AG08396 (cell line): ENCODE measurements around the gene MFN2.
"Not testable (repeated sequence)": the region's sequence is repeated elsewhere in the genome, so short reads cannot be mapped to it uniquely, and the experiment has no call there.

Experiments
- DNase-seq: peaks from one replicate; pipeline ENCODE4 v3.0.0; 2012; ENCODE audit warnings: low spot score, mixed read lengths

The MFN2 gene

DNA sequence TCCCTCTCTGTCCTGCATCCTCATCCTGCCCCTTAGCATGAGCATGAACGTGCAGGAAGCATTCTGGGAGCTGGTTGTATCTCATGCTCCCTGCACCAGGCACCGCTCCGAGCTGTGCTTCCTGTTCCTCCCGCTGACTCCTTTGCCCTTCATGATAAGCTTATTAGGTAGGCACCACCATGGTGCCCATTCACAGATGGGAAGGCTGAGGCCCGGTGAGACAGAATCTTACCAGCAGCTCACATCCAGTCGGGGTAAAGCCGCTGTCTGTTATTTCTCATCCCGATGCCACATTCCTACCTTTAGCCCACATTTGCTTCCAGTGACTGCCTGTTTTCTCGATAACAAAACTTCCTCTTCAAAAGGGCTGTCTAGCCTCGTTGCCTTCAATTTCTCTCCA, 46.3 kb downstream of the MFN2 start:
- DNase-seq = no peak

DNA sequence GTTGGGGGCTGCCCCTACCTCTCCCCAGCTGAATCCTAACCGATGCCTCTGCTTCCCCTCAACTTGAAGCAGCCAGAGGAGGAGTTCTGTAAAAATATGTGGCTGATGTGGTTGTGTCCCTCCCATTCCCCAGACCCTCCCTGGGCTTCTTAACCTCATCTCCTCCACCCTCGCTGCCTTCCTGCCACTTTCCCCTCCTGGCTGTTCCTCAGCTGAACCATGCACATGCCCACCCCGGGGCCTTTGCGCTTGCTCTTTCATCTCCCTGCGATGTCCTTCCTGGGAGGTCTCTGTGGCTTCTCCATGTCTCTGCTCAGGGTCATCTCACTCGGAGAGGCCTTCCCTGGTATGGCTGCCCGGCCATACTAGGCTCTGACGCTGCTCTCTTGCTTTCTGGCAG, 48.0 kb downstream of the MFN2 start:
- DNase-seq = no peak

DNA sequence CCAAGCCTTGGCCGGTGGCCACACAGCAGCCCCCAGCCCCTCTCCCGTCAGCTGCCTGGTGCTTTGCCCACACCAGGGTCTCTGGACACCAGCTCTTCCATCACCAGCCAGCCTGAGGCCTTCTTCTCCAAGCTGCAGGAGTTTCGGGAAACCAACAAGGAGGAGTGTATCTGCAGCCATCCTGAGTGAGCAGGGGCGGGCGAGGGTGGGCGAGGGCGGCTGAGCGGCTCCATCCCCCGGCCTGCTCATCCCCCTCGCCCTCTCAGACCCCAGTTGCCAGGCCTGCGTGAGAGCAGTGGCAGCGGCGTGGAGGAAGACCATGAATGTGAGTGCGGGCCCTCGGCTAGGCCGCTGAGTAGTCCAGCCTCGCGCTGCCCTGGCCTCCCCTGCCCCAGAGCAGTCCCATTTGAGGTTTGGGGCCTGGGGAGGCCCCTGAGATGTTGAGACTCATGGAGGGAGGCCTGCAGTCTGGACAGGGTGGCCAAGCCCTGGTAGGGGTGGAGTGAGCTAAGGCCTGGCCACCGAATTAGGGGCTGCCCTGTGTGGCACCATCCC, 48.8 kb downstream of the MFN2 start:
- DNase-seq = no peak

DNA sequence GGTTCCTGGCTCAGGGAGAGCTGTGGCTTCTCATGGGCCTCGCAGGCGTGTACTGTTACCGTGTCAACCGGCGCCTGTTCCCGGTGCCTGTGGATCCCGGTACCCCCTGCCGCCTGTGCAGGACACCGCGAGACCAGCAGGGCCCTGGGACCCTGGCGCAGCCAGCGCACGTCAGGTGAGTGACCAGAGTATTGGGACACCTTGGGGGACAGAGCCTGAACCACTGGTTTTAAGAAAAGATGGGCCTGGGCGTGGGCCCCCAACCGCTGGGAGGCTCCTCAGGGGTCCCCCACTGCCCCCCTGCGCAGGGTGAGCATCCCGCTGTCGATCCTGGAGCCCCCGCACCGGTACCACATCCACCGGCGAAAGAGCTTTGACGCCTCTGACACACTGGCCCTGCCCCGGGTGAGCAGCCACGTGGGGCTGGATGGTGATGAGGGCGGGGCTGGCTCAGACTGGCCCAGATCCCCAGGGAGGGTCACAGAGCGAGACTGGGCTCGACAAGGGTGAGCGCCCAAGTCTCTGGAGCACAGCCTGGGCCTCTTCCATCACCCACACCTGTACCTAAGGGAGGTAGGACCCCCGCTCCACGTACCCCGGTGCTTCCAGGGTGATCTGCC, 49.6 kb downstream of the MFN2 start:
- no peak for DNase-seq

DNA sequence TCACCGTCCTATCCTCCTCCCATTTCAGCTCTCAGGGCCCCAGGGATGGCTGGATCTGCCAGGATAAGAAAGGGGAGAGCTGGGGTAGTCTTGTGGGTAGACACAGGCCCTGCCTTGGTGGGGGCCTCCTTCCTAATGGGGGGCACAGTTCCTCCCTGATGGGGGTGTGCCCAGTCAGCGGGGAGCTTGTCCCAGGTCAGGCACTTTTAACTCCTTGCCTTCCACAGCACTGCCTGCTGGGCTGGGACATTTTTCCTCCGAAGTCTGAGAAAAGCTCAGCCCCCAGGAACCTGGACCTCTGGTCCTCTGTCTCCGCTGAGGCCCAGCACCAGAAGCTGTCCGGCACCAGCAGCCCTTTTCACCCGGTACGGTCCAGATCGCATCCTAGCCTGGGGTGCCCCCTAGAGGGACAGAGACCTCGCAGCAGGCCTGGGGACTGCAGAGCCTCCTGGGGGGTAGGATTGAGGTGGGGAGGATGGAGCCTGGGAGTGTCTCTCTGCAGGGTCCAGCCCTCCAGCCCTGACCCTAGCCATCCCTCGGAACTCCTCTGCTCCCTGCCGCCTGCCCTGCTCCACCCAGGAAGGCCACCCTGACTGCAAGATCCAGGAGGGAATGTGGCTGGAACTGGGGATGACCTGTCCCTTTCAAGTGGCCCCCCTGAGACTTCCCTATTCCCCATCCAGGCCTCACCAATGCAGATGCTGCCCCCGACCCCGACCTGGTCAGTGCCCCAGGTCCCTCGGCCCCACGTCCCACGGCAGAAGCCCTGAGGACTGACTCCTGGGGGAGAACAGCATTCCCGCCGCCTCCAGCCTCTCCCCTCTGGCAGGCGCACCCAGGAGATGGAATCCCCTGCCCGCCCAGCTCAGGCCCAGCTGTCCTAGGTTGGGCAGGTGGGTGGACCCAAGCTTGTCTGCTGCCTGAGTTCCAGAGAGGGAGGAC, 51.1 kb downstream of the MFN2 start:
- peak; percentile 70 for DNase-seq

DNA sequence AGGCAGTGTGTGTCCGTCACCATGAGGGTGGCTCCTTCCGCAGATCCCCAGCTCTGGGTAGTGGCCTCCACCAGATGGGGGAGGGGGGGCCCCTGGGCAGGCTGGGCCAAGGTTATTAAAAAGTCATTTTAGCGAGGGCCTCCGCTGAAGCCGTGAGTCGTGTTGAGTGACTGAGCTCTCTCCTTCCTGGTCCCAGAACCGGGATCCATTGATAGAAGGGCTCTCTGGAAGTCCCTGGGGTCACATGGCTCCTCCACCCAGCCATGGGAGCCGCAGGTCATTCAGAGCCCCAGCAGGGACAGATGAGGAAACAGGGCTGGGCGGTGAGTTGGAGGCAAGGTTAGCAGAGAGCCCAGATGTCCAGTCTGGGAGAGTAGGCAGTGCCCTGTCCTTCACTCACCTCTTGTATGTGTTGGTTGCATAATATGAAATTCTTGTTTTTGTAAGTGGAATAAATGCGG, 51.9 kb downstream of the MFN2 start:
- no peak for DNase-seq

DNA sequence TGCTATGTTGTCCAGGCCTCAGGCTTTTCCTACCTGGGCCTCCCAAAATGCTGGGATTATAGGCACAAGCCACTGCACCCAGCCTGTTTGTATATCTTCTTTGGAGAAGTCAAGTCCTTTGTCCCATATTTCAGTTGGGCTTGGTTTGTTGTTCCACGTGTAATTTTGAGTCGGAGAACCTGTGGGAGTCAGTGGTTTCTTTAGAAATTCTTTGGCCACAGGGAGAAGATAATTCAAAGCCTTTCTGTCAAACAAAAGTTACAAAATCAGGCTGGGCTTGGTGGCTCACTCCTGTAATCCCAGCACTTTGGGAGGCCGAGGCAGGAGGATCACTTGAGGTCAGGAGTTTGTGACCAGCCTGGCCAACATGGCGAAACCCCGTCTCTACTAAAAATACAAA, 53.2 kb downstream of the MFN2 start:
- DNase-seq = not testable (repeated sequence)

DNA sequence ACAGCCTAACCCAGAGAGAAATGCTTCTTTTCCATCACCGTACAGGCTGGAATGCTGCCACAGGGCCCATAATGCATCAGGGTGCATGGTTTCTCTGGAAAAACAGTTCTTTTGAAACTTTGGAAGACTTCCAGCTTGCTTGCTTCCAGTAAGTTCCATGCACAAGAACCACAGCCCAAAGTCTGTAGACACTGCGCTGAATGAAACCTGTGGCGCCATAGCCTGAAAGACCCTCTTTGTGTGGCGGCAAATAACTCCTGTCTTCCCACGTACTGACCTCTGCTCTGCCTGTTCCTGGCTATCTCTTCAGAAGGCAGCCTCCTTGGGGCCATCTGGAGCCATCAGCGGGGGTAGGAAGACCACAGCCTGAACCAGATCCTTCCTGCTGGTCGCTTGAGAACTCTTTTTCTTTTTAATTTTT, 54.1 kb downstream of the MFN2 start:
- DNase-seq = peak; percentile 44

DNA sequence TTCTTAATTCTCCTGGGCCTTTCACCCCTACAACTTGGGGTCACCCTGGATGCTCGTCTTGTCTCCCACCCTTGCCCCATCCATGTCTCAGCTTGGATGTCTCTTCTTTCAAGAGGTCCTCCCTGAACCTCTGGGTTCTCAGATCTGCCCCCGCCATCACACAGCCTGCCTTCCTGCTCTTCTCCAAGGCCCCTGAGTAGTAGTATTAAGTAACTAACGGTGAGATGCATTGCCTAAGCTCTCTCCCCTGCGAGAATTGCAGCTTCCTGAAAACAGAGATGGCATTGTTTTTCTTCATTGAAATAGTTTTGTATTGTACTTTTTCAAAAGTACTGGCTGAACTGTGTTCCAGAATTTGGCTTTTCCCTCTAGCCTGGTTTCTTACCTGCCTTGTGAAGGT, 55.1 kb downstream of the MFN2 start:
- DNase-seq = no peak

DNA sequence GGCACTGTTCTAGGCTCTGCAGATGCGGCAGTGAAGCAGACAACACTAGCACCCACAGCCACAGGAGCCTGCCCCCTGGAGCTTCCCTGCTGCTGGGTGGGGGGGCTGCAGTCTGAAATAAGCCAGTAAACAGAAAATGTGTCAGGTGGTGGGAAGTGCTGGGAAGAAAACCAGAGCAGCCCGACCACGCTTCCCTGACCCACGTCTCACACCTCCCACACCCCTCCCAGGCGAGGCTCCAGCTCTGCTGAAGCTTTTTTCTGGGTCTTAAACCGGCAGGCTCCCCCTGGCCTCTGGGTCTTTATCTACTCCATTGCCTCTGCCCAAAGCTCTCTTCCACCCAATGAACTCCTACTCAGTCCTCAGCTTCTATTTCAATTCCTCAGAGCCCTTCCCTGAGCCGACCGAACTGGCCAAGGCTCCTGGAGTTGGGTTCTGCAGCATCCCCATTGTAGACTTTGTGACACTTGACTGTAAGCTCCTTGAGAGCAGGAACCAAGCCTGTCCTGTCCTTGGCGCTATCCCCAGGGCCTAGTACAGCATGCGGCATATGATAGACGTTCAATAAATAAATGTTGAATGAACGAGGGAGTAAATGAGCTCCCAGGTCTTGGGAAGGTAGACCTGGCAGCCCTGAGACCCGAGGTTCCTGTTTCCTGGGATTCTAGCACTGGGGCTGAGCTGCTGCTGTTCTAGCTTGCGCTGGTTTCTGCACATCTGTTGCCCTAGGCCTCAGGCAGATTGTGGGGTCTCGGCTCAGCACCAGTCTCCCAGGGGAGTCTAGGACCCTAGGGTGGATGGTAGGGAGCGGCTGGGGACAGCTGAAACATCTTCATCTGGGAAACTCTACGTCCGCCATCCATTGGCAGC, 57.5 kb downstream of the MFN2 start:
- DNase-seq = no peak

DNA sequence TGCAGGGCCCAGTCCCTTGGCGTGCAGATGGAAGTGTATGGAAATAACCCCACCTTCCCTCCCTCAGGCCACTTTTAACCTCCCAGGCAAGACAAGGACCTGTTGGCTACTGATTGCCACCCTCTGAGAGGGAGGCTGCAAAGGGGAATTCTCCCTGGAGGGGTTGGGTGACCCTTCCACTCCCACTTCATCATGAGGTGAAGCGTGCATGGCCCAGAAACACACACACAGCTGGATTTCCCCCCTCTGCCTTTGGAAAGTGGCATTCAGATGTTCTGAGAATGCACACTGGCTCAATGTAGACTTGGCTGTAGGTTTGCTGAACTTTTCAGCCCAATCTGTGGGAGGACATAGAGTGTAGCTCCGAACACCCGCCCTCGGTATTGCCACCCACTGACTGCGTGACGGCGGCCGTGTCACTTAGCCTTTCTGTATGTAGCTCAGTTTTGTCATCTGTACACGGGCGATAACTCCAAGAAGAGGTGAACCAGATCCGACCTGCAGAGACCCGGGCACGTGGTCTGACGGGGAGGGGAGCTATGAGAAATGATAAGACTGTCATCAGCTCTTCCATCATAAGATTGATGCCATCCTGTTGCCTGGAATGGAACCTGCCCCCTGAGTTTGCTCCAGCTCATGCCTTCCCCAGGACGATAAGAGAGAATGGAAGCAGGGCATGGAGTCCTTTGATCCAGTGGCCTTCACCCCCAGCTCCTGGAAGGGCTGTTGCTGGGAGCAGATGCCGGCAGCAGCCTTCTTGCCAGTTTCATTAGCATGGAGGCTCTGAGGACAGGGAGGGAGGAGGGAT, 58.3 kb downstream of the MFN2 start:
- no peak for DNase-seq

DNA sequence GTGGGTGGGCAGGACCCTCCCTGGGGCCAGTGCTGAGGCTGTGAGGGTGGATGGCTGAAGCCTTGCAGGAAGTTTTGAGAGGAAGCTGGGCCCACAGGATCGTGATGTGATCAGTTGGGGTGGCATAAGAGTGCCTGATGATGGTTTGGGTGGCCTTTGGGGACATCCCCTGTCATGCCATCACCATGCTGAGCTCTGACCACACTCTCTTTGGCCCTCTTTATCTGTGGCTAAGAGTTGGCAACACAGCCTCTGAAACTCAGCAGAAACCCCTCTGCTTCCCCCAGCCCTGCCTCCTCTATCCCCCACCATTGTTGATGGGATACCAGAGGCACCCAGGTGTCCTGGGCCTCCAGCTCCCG, 58.9 kb downstream of the MFN2 start:
- no peak for DNase-seq

DNA sequence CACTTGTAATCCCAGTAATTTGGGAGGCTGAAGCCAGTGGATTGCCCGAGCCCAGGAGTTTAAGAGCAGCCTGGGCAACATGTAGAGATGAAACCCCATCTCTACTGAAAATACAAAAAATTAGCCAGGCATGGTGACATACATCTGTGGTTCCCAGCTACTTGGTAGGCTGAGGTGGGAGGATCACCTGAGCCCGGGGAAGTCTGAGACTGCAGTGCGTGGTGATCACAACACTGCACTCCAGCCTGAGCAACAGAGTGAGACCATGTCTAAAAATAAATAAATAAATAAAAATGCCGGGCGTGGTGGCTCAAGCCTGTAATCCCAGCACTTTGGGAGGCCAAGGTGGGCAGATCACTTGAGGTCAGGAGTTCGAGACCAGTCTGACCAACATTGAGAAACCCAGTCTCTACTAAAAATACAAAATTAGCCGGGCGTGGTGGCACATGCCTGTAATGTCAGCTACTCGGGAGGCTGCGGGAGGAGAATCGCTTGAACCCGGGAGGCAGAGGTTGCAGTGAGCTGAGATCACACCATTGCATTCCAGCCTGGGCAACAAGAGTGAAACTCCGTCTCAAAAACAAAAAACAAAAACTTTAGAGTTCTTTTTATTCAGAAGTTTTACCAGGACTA, 59.7 kb downstream of the MFN2 start:
- DNase-seq = not testable (repeated sequence)

DNA sequence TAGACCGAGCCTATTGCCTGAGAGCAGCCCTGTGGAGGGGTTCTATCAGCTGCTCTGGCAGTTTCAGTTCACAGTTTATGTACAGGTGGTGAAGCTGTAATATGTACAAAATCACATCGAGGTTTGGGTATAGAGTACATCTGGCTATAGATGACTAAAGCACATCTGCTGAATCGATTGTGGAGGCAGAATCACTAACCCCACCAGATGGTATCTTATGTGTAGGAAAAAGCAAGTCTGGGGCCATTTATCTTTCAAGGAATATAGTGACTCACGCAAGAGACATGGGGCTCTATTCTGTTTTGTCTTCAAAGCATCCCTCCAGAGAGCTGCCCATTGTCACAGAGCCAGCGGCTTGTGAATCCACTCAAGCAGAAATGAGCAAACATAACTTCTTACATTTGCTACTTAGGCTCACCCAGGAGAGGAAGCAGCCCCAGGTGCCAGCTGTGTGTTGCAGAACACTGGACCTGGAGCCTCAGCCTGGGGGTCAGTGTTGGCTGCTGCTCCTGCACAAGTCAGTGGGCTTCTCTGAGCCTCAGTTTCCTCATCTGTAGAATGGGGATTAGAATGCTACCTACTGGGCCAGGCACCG, 60.3 kb downstream of the MFN2 start:
- DNase-seq = peak; percentile 54

DNA sequence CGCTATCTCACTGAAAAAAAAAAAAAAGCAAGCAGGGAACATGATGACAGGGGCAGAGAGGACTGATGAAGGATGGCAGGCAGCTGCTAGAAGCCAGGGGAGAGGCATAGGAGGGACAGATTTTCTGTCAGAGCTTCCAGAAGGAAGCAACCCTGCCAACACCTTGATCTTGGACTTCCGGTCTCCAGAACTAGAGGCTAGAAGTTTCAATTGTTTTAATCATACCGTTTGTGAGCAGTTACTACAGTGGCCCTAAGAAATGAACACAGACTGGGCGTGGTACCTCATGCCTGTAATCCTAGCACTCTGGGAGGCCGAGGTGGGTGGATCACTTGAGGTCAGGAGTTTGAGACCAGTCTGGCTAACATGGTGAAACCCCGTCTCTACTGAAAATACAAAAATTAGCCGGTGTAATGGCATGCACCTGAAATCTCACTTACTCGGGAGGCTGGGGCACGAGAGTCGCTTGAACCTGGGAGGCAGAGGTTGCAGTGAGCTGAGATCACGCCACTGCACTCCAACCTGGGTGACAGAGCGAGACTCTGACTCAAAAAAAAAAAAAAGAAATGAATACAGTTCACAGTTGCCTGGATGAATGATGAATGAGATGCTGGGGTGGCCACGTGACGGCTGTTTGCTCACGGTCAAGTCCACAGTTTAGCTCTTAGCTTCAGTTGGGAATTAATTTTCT, 64.1 kb downstream of the MFN2 start:
- DNase-seq = peak; percentile 49

DNA sequence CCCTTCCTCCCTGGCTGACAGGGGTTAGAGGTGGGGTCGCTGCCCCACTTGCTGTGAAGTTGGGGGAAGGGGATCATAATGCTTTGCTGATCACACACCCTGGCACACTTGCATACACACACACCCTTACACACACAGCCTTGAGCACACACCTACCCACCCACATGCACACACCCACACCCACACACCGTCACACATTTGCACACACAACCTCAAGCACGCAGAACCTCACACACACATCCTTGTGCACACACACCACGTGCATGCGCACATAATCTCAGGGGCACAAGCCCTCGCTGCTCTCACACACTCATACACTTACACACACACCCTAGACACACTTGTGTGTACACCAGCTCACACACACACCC, 66.5 kb downstream of the MFN2 start:
- no peak for DNase-seq

DNA sequence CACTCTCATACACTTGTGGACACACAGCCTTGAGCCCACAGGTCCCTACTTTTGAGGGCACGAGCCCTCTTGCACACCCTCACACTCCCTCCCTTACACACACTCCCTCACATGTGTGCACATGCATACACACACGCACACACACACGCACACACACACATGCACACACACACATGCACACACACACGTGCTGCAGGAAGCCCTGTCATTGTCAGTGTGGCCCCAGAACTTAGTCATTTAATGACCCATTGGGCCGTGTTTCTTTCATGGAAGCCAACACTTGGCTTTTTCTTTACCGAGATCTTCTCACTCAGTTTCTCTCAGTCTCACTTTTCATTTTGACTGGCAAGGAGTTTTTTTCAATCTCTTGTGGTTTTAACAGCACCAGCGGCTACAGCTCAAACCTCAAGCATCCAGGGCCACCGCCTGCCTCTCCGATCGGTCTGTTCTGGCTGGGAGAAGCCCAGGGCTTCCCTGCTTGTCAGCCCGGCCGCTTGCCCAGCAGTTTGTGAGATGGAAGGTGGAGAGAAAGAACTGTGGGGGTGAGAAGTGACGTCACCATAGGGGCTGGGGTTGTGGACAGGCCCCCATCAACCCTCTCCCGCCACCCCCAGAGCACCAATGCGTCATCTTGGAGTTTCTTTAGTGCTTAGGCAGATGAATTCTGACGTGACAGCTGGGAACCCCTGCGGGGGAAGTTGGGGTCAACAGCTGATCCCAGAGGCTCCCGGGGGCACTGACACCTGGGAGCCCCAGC, 67.1 kb downstream of the MFN2 start:
- DNase-seq = peak; percentile 44

DNA sequence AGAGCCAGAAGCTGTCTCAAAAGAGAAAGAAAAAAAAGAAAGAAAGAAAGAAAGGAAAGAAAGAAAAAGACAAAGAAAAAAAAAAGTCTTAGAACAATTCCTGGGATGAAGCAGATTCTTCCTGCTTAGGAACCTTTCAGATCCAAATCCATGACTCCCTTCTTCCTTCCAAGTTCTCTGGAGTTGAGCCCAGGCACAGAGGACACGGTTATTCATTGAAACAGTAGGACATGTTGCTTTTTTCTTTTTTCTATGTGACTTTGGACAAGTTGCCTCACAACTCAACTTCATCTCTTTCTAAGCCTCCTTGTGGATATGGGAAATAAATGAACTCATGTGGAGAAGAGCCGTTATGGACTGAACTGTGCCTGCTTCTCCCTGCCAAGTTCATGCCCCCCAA, 68.1 kb downstream of the MFN2 start:
- DNase-seq = no peak

DNA sequence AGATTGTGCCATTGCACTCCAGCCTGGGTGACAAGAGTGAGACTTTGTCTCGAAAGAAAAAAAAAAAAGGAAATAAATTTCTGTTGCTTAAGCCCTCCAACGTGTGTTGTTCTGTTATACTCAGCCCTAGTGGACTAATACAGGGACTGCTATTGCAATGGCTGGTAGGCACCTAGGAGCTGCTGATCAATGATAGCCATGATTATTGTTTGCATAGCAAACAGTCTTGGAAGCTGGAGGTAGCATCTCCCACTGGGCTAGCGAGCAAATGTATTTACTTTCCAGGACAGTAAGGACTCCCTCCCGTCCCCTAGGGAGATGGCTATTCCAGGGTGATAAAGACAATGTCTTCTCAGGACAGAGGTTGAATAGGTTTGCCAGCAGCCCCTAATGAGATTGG, 69.4 kb downstream of the MFN2 start:
- no peak for DNase-seq
